C1 segment of cervical spinal cord (tissue), 14 donors: ENCODE data around the gene CD101.
A peak's percentile ranks its signal among the peaks of the same experiment; 100 is the strongest.
"Not testable (repeated sequence)": the region's sequence is repeated elsewhere in the genome, so short reads cannot be mapped to it uniquely, and the experiment has no call there.

Experiments
- DNase-seq, 14 donors: peaks; one replicate each; lab custom pipeline; 2025; lab: John Stamatoyannopoulos, UW

Gene CD101

GRCh38 chr1:117001254-117001927 lies at the start of gene CD101:
Gene CD101, plus strand, starts transcription at chr1:117001760. Its CDS starts 58 bp downstream, at chr1:117001818.
- DNase-seq: no peak

- DNase-seq: no peak
Measured at GRCh38 chr1:116952738-116953275, 48.8 kb upstream of the CD101 start.

GRCh38 chr1:116954440-116954839 lies 47.1 kb upstream of the CD101 start:
- DNase-seq: no peak

- no peak for DNase-seq
Measured at GRCh38 chr1:116956378-116956777, 45.2 kb upstream of the CD101 start.

GRCh38 chr1:116957646-116958045 lies 43.9 kb upstream of the CD101 start:
- no peak for DNase-seq

- no peak for DNase-seq
Measured at GRCh38 chr1:116958110-116958509, 43.5 kb upstream of the CD101 start.

GRCh38 chr1:116958977-116959376 lies 42.6 kb upstream of the CD101 start:
- no peak for DNase-seq

- no peak for DNase-seq
Measured at GRCh38 chr1:116961606-116962005, 40.0 kb upstream of the CD101 start.

DNA sequence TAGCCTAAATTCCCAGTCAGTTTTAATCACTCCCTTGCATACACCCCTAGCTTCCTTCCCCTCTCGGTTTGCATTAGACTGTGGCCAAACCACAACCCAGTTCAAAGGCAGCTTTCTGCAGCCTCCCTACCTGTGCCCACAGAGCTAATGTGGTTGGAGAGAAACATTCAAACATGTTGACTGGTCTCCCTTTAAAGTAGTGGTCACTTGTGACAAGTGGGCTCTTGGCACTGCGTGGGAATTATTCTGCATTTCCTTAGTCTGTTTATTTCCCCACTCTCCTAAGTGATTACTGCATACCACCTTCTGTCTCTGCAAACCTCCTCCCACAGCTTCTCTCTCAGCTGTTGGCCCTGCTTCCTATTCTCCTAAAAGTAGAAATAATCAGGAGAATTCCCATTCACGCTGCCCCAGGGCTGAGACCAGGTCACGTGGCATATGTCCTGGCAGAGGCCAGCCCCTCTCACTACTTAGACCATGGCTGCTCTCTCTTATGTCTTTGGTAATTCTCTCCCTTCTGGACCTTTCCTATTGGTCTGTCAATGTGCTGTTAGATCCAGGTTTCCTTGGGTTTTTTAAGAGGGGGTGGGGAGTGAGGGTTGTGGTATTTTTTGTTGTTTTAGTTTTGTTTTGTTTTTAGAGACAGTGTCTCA lies 38.4 kb upstream of the CD101 start:
- DNase-seq: no peak

- DNase-seq: no peak
Measured at GRCh38 chr1:116966791-116967190, 34.8 kb upstream of the CD101 start.

- no peak for DNase-seq
Measured at GRCh38 chr1:116968724-116969123, 32.8 kb upstream of the CD101 start.

- no peak for DNase-seq
Measured at GRCh38 chr1:116971258-116971860, 30.2 kb upstream of the CD101 start.

GRCh38 chr1:116971965-116972673 lies 29.4 kb upstream of the CD101 start:
- DNase-seq: peak in 1 of 14 donors; percentile 17

GRCh38 chr1:116972674-116973030 lies 28.9 kb upstream of the CD101 start:
- DNase-seq: no peak

GRCh38 chr1:116980309-116980708 lies 21.3 kb upstream of the CD101 start:
- not testable (repeated sequence) for DNase-seq

- DNase-seq: peak in 1 of 14 donors; percentile 31
Measured at GRCh38 chr1:116981521-116982037, 20.0 kb upstream of the CD101 start.

DNA sequence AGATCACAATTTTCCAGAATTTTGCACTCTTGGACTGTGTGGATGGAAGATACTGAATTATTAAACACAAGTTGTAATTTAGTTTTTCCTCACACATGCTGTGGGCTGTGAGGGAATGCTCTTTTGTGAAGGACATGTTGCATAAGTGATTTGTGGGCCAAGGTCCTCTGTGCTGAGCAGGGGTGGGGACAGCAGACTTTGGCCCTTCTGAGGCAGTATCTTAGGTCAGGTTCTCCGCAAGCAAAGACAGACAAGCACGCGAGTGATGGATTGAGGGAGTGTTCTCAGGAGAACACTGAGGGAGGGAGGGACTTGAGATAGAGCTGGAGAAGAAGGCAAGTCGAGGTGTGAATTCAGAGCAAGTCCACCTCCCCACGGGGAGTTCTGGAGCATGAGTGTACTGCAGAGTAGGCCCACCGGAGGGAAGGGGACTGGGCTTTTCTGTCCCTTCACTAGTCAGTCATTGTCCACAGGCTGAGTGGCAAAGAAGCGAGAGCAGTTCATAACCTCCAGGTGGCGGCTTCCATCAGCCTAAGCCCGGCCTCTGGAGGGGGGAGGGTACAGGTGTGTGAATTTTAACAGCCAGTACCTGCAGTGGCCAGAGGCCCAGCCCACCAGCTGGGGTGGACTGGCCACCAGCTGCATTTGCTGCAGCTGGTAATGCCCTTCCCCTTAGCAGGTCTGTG lies 19.1 kb upstream of the CD101 start:
- no peak for DNase-seq

- peak in 1 of 14 donors; percentile 2 for DNase-seq
Measured at GRCh38 chr1:116983112-116983511, 18.4 kb upstream of the CD101 start.

DNA sequence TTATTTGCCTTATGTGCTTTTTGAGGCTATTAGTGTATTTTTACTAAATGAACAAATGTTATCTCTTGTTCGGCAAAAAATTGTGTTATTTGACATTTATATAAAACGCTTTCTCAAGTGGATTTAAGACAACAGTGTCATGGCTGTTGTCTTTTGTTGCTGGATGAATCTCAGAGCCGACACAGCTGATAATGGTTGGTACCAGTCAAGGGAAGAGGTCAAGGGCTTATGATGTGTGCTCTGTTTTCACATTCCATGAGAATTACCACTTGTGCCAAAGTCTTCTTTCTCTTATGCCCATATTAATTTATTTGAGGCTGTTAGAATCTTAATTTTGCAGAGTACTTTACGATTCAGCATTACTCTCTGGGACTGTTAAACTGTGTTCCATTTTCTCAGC lies 17.9 kb upstream of the CD101 start:
- no peak for DNase-seq

DNA sequence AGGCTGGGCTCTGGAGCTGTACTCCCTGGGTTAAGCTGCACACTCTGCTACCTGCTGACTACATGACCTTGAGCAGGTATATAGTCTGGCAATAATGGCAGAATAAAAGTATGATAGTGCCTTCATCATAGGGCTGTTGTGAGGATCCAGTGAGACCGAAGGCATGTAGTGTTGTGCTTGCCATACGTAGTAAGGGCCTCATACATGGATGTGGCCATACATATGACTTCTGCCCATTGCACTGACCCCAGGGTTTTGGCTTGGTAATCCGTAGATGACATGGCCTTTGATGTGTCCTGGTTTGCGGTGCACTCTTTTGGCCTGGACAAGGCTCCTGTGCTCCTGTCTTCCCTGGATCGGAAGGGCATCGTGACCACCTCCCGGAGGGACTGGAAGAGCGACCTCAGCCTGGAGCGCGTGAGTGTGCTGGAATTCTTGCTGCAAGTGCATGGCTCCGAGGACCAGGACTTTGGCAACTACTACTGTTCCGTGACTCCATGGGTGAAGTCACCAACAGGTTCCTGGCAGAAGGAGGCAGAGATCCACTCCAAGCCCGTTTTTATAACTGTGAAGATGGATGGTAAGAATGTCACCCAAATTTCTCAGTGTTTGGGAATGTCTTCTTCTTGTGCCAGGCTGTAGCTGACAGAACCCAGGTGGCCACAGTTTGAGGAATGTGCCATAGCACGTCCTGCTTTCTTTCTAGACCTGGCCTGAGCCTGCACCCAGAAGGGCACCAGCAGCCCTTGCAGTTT lies 17.0 kb upstream of the CD101 start:
- peak in 2 of 14 donors; percentile 5 to 38 for DNase-seq
